A673 (cell line): ENCODE results near the gene SCN4B. TPM values are rescaled to one million over a fixed set of nuclear protein-coding genes. Genes with fewer than 3 reads are reported as not detected.

Source experiments
- BruUV-seq: library from RNA; stranded (reverse); fragments of 400-500 nt; replicated peaks from 2 replicates; lab custom pipeline; 2021; lab: Mats Ljungman, UMichigan
- CTCF ChIA-PET: fragments of 300-600 bp; sonication (Branson Sonifier 250); formaldehyde crosslinking; loops from one replicate; lab custom pipeline; 2022; ENCODE audit warnings: antibody characterized with exemption; lab: Charles Lee
- POLR2A ChIA-PET: fragments of 300-600 bp; sonication (Branson Sonifier 250); formaldehyde crosslinking; loops from one replicate; lab custom pipeline; 2022; ENCODE audit warnings: antibody characterized with exemption; ENCODE audit not compliant: low non-redundant PET; lab: Charles Lee
- DNase-seq: peaks from one replicate; pipeline ENCODE4 v3.0.0-alpha.2; 2015; ENCODE audit warnings: low spot score
- H3K27ac ChIP-seq: fragments of 200-600 bp; sonication (generic); 2 replicates; pipeline ENCODE4 v1.5.1; 2016; ENCODE audit warnings: mixed run types, low read depth, mild to moderate bottlenecking, mixed read lengths, antibody characterized with exemption, low read length; ENCODE audit not compliant: poor library complexity, severe bottlenecking
- H3K27me3 ChIP-seq: fragments of 200-600 bp; sonication (generic); replicated peaks from 2 replicates; pipeline ENCODE4 v1.6.1; 2017; ENCODE audit warnings: mixed run types, low read depth, mild to moderate bottlenecking, mixed read lengths, antibody characterized with exemption, low read length; ENCODE audit not compliant: insufficient read depth, poor library complexity
- H3K36me3 ChIP-seq: fragments of 200-600 bp; sonication (generic); 2 replicates; pipeline ENCODE4 v1.6.1; 2016; ENCODE audit warnings: mixed run types, mild to moderate bottlenecking, mixed read lengths, antibody characterized with exemption, low read length; ENCODE audit not compliant: insufficient read depth, poor library complexity, severe bottlenecking
- H3K4me1 ChIP-seq: fragments of 200-600 bp; sonication (generic); 2 replicates; pipeline ENCODE4 v1.6.1; 2017; ENCODE audit warnings: mixed run types, mild to moderate bottlenecking, mixed read lengths, antibody characterized with exemption, low read length; ENCODE audit not compliant: insufficient read depth, poor library complexity, severe bottlenecking
- H3K4me3 ChIP-seq: fragments of 200-600 bp; sonication (generic); 2 replicates; pipeline ENCODE4 v1.5.1; 2016; ENCODE audit warnings: low read depth, mixed run types, mild to moderate bottlenecking, mixed read lengths, low read length; ENCODE audit not compliant: poor library complexity, severe bottlenecking
- H3K9me3 ChIP-seq: fragments of 200-600 bp; sonication (generic); 2 replicates; pipeline ENCODE4 v1.6.1; 2016; ENCODE audit warnings: mixed run types, low read depth, mild to moderate bottlenecking, mixed read lengths, antibody characterized with exemption, low read length; ENCODE audit not compliant: poor library complexity, severe bottlenecking
- EZH2 ChIP-seq: fragments of 200-600 bp; sonication (generic); IDR thresholded peaks from 2 replicates; pipeline ENCODE4 v1.6.1; 2017; ENCODE audit warnings: borderline replicate concordance, low read depth, mild to moderate bottlenecking, mixed read lengths, antibody characterized with exemption, low read length; ENCODE audit not compliant: poor library complexity, severe bottlenecking
- intact Hi-C: fragments of 100-400 bp; cut with micrococcal nuclease; formaldehyde crosslinking; loops from one replicate; pipeline ENCODE4 v1.10.0; 2022; ENCODE audit not compliant: unreplicated experiment
- total RNA-seq: library from RNA; stranded (reverse); gene quantifications from 2 replicates; pipeline ENCODE4 v1.2.3, GENCODE V29; 2021
- TF ChIP-seq, protein P1 (sequence below): fragments of 300-800, 200-600 bp; sonication (generic); conservative IDR thresholded peaks from 2 replicates; pipeline ENCODE4 v1.5.1; 2017; ENCODE audit warnings: low read depth, mild to moderate bottlenecking, antibody characterized with exemption, low read length, moderate library complexity, mixed read lengths

Gene SCN4B
- total RNA-seq, 1 experiment from 2014 or later, result 1.8 TPM

DNA sequence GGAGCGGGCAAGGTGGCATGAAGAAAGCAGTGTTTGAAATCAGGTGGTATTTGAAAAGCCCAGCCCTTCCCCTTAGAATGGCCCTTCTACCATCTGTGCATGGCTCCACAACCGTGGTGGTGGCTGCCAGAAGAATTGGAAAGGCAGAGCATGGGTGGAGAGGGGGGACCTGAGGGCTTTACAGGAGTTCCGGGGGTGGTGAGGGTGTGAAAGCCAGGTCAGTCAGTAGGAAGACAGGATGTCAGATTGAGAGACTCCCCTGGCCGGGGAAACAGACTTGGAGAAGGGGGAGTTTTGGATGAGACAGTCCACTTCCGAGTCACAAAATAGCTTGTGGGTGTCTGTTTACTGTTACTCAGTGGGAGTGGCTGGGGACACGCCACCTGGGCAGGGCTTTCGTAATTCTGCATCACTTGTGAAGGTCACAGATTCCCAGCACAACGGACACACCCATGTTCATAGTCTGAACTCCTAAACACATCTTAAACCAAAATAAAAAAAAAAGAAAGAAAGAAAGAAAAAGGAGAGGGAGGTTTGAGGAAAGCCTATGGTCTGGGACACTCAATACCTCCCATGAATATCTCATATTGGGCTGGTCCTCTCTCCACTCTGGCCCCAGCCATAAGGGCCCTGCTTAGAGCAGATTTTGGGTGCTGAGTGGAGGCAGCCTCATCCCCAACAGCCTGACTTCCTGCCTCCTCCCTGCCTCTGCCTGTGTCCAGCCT lies 41.4 kb downstream of the SCN4B start:
- TF ChIP-seq EZH2, result no peak
- TF ChIP-seq, protein P1, sequence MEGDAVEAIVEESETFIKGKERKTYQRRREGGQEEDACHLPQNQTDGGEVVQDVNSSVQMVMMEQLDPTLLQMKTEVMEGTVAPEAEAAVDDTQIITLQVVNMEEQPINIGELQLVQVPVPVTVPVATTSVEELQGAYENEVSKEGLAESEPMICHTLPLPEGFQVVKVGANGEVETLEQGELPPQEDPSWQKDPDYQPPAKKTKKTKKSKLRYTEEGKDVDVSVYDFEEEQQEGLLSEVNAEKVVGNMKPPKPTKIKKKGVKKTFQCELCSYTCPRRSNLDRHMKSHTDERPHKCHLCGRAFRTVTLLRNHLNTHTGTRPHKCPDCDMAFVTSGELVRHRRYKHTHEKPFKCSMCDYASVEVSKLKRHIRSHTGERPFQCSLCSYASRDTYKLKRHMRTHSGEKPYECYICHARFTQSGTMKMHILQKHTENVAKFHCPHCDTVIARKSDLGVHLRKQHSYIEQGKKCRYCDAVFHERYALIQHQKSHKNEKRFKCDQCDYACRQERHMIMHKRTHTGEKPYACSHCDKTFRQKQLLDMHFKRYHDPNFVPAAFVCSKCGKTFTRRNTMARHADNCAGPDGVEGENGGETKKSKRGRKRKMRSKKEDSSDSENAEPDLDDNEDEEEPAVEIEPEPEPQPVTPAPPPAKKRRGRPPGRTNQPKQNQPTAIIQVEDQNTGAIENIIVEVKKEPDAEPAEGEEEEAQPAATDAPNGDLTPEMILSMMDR, result no peak
- H3K27me3 ChIP-seq, result peaks cover 4% of the 10 kb centered on the region
- DNase-seq, result no peak
- ChIA-PET CTCF (no interaction called here), POLR2A (no interaction called here)
- intact Hi-C loops, result no loop called here
- no peak overlapping the region for H3K4me3 ChIP-seq
- BruUV-seq, result no TSS peak
- no peaks in the 10 kb centered on the region for H3K4me1 ChIP-seq
- no peaks in the 10 kb centered on the region for H3K9me3 ChIP-seq
- no peaks in the 10 kb centered on the region for H3K36me3 ChIP-seq
- H3K27ac ChIP-seq, result no peak overlapping the region

DNA sequence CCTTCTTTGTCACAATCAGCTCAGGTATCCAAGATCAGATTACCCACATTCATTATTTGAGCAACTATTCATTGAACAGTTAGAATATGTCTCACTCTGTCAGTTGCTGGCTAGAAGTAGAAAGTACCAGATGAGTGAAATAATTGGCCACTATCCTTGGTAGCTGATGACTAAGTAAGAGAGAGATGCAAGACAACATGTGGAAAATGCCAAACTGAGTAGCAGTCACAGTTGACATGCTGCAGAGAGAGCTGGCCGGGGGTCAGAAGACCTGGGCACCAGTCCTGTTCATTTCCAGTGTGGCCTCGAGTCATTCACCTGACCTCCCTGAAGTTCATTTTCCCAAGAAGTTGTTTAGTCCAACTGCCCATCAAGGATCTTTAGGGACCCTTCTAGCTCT lies 43.4 kb downstream of the SCN4B start:
- H3K4me3 ChIP-seq, result no peak overlapping the region
- TF ChIP-seq, protein P1, result no peak
- no peak for TF ChIP-seq EZH2
- ChIA-PET CTCF (no interaction called here), POLR2A (no interaction called here)
- no peaks in the 10 kb centered on the region for H3K9me3 ChIP-seq
- no peaks in the 10 kb centered on the region for H3K36me3 ChIP-seq
- no peak overlapping the region for H3K27ac ChIP-seq
- H3K4me1 ChIP-seq, result no peaks in the 10 kb centered on the region
- H3K27me3 ChIP-seq, result peaks cover 4% of the 10 kb centered on the region
- intact Hi-C loops, result no loop called here
- BruUV-seq, result no TSS peak
- no peak for DNase-seq

- no peak for DNase-seq
- TF ChIP-seq, protein P1, result no peak
- TF ChIP-seq EZH2, result no peak
- Histone ChIP-seq H3K9me3 (no peaks in the 10 kb centered on the region), H3K4me3 (no peak overlapping the region), H3K27ac (no peak overlapping the region), H3K27me3 (peaks cover 7% of the 10 kb centered on the region), H3K4me1 (no peaks in the 10 kb centered on the region), H3K36me3 (no peaks in the 10 kb centered on the region)
- intact Hi-C loops, result no loop called here
- ChIA-PET POLR2A (no interaction called here), CTCF (no interaction called here)
- no TSS peak for BruUV-seq
Measured at GRCh38 chr11:118108513-118108912, 44.1 kb downstream of the SCN4B start.
